GM18499 (cell line): ENCODE data around the gene STRAP.

Experiments used
- ATAC-seq: cut with Tn5 transposase; IDR thresholded peaks from one replicate; pipeline ENCODE4 v1.9.1; 2021; ENCODE audit warnings: moderate number of reproducible peaks; ENCODE audit not compliant: insufficient read depth, unreplicated experiment

Gene STRAP, protein sequence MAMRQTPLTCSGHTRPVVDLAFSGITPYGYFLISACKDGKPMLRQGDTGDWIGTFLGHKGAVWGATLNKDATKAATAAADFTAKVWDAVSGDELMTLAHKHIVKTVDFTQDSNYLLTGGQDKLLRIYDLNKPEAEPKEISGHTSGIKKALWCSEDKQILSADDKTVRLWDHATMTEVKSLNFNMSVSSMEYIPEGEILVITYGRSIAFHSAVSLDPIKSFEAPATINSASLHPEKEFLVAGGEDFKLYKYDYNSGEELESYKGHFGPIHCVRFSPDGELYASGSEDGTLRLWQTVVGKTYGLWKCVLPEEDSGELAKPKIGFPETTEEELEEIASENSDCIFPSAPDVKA

DNA sequence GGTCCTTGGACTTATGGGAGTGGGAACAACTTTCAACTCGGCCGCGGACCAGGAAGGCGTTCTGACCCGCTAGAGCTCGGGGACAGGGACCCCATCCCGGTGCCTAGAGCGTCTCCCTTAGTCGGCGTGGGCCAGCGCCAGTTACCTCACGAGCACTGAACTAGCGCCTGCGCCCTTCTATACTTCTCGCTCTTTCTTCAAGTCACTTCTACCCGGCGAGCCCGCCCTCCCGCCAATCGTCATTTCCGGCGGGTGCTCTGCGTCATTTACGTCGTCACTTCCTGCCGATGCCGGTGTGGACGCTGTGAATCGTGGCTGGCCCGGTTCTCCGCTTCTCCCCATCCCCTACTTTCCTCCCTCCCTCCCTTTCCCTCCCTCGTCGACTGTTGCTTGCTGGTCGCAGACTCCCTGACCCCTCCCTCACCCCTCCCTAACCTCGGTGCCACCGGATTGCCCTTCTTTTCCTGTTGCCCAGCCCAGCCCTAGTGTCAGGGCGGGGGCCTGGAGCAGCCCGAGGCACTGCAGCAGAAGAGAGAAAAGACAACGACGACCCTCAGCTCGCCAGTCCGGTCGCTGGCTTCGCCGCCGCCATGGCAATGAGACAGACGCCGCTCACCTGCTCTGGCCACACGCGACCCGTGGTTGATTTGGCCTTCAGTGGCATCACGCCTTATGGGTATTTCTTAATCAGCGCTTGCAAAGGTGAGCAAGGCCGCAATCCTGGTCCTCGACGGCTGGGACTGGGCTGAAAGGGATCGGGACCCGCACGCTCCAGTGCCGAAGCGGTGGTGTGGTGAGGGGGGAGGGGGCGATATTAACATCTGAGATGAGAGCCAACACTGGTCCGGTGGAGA, at the start of gene STRAP:
Gene STRAP, plus strand, starts transcription at position 270 of the 854 bp plus-strand sequence. Its CDS starts 321 bp downstream, at position 591.
- ATAC-seq: peak; percentile 98

DNA sequence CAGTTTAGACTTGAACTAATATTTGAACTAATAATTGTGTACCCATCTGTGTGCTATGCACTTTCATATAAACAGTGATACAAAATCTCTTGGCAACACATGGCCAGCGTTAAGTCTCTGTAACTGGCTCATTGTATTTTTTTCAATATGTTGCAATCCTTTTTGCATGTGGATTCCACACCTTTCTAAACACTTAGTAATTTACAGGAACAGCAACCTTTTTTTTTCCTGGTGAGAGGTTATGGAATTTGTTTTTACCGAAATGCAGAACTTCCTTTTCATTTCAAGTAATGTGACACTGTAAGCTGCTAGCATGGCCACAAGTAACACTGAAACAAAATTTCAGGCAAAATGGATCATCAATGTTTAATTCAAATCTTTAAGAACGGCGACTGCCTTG, 47.6 kb upstream of the STRAP start:
- ATAC-seq: no peak

DNA sequence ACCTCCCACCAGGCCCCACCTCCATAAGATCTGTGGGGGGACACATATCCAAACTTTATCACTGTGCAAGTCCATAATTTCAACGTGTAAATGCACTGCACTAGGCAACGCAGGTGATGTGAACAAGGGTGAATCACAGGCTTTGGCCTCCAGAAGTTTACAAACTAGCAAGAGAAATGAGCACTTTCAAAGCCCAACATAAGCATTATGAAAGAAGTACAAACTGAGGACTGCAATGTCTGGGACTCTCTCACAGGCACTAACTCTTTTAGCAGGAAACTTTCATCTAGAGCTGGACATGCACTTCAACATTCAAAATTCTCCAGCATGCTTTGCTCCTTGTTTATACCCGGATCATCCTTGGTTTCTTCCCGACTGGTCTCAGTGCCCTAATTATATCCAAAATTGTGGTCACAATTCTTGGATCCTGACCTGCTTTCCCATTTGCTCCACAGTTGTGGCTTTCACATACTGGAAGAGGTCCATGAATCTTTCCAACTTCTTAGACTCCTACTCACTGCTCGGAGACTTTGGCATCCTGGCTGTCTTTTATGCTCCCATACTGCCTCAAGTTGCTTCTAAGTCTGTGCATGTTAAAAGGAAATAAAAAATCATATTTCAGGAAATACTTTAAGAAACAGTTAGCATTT, 44.9 kb upstream of the STRAP start:
- ATAC-seq: no peak

DNA sequence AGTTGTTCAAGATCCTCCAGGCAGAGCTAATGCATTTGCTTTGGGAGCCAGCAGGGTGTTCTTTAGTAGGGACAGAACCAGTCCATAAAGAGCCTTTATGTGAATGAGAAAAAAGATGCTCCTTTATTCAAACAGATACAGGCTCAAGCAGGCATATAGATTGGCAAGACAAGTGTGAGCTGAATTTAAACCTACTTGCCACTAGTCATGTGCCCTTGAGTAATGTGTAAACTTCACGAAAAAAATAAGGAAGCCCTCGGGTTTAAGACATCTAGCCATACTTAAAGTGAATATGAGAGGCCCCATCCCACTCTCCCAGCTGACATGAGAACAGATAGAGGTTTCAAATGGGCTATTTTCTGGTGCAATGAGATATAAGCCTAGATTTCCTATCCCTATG, 43.1 kb upstream of the STRAP start:
- no peak for ATAC-seq

DNA sequence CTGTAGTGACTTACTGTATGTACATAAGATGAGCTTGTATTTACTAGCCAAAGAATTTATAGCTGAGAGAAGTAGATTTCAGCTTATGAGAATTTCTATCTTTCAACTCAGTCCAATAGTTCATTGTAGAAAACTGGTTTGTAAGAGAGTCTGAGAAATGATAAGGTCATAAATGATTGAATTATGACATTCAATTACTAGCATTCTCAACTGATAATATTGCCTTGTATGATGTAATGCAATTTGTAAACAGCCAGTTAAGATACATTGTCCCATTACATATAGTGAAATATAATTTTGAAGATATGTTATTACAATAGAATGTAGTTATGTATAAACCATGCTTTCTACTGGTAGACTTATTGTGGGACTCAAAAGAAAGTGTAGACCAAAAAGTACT, 42.5 kb upstream of the STRAP start:
- no peak for ATAC-seq

DNA sequence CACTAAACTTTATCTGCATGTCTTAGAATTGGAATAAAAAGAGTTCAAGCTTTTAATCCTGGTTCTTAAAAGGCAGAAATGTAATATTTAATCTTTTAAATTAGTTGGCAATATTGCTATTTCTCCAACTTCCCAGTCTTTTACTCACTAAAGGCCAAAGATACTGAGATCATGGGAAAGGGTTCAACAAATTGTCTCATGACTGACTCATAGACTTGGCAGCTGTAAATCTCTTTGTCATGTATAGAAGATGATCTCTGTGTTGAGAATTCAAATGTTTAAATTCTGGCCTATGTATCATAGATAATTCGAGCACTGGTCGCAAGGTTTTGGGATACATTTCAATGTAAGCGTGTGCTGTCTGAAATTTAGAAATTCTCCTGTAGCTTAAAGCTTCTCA, 40.1 kb upstream of the STRAP start:
- no peak for ATAC-seq

DNA sequence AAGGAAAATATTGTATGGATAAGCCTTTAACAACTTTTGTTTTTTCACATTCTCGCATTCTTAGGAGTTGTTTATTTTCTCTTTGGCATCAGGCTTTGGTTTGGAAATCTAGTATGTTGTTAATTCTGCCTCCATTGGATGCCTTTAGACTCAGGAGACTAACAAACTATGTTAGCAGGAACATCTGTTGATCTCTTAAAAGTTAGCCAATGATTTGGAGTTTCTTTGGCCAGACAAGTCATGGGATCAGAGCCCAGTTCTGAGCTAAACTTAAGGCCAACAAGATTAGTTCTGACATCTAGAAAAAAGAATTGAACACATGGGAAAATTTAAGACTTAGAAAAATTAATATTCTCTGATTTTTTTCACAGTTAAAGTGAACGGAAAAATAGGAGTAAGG, 35.3 kb upstream of the STRAP start:
- ATAC-seq: no peak

DNA sequence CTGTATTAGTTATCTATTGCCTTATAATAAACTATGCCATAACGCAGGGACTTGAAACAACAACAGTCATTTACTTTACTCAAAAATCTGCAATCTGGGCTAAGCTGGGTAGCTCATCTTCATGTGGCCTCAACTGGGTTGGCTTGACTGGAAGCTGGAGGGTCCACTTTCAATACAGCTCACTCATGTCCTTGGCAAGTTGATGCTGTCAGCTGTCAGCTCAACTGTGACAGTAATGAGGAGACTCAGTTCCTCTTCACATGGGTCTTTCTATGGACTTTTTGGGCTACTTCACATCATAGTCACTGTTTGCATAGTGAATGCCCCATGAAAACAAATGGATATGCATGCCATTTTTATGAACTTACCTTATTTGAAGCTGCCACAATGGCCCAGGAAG, 33.6 kb upstream of the STRAP start:
- no peak for ATAC-seq

DNA sequence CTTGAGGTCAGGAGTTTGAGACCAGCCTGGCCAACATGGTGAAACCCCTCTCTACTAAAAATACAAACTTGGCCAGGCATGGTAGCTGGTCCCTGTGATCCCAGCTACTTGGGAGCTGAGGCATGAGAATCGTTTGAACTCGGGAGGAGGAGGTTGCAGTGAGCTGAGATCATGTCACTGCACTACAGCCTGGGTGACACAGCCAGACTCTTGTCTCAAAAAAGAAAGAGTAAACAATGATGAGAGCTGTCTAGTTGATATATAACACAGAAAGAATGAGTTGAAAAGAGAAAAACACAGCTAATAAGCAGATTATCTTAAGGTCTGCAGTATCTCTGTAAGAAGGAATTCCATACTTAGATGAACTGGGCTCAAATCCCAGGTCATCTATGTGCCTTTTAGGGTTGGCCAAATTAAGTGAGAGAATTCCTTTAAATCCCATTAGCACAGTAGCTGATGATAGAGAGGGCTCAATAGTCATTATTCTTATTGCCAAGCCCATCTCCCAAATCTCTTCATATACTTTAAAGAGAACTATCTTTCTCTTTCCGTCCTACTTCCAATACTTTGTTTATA, 31.1 kb upstream of the STRAP start:
- ATAC-seq: no peak

DNA sequence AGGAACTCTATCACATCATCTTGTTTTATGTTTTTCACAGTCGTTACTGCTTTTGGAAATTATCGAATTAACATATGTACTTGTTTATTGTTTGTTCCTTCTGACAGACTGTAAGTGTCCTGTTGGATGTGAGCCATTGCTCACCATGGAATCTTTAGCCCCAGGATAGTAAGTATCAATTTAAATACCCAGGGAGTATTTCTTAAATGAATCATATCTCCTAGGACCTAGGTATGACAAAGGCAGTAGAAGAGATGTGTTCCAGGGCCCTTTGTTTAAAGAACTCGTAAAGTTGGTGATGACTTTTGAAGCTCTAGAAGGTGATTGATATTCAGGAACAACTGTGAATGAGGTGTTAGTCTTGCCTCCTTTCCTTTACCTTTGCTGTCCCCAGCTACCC, 30.3 kb upstream of the STRAP start:
- ATAC-seq: no peak

DNA sequence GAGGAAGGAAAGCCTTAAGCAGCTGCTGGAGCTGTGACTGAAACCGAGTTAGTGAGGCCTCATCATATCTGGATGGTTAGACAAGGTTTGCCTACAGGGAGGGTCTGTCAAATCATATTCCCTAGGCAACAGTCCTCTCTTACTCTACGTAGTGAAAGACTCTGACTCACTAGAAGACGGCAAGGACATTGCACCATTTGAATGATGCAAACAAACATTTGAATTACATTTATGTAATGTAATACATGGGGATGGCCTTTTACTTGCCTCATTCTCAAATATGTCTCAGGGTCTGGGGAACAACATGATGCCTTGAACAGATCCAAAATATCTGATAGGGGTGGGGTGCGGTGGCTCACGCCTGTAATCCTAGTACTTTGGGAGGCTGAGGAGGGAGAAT, 29.8 kb upstream of the STRAP start:
- no peak for ATAC-seq

DNA sequence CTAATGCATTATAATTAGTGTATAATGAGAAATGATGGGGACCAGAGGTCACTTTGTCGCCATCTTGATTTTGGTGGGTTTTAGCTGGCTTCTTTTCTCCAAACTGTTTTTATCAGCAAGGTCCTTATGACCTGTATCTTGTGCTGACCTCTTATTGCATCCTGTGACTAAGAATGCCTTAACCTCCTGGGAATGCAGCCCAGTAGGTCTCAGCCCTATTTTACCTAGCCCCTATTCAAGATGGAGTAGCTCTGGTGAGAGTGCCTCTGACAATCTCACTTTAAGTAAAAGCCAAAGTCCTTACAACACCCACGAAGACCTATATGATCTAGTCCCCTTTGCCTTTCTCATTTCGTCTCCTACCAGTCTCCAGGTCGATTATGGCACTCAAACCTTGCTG, 28.3 kb upstream of the STRAP start:
- no peak for ATAC-seq

DNA sequence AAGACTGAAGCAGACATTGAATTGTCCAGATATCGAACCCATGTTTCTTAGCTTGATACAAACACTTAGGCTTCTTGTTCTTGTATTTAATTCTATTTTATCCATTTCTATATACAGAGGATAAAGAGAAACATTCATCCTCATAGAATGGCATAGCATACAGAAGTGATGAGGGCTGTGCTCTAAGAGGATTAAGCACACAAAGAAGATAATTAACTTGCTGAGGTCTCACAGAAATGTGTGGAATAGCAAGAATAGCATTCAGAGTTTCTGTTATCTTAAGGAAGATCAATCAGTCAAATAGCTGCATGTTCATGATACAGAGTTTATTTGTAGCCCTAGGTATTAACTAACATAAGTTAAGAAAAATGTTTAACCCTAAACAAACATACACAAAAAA, 27.3 kb upstream of the STRAP start:
- no peak for ATAC-seq

DNA sequence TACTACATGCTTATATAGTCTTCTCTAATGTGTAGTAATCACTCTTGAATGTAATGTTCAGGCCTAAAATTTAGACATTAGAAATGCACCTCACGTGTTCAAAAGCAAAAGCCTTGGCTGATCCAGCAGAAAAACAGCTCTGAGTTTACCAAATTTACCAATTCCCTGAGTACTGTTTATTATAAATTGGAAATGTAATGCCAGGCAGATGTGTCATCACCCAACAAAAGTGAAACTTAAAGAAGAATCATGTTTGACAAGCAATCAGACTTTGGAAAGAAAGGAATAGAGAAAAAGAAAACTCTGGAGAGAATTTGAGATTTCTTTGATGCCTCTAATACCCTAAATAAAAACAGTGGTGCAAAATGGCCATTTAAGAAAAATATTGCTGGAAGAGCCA, 26.5 kb upstream of the STRAP start:
- ATAC-seq: no peak

DNA sequence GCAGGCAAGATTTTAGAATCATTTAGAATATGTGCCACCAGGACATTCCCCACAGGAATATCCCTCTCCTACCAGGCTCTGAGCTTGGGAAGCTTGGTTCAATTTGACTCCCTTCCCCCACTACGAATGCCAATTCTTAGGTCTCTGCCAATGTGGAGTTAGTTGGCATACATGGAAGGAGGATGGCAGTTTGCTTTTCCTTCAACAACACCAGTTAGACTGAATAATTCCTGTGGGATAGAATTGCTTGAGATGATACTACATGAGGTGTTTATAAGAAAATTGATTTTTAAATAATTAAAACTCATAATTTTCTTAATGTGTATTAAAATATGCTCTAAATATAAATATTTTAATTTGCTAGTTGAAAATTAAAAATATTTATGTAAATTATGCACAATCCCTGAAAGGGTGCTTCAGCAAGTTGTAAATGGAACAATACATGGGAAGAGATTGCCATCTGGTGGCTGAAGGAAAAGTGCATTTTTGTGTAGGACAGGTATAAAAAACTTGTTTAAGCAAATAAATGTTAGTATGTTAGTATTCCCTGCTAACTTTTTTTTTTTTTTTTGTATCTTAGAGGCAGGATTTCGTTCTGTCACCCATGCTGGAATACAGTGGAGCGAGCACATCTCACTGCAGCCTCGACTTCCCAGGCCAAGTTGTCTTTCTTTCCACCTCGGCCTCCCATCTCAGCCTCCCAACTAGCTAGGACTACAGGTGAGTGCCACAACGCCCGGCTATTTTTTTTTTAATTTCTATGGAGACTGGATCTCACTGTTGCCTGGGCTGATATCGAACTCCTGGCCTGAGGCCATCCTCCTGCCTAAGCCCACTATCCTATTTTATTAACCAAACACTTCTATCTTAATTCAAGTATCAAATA, 25.8 kb upstream of the STRAP start:
- no peak for ATAC-seq

DNA sequence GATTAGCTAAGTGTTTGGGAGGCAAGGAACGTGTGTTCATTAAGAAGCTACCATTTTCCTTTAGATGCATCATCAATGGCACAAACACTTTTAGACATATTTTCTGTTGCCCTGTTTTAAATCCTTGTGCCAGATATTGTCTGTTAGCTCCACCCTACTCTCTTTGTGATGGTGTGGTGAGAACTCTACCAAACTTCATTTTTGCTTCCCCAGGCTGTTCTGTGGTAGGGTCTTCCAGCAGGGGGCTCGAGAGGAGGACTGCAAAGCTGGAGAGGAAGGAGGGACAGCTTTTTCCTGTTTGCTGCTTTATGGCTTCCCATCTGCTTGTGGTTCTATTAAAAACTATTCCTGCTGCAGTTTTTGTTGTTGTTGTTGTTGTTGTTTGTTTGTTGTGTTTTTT, 23.8 kb upstream of the STRAP start:
- no peak for ATAC-seq

DNA sequence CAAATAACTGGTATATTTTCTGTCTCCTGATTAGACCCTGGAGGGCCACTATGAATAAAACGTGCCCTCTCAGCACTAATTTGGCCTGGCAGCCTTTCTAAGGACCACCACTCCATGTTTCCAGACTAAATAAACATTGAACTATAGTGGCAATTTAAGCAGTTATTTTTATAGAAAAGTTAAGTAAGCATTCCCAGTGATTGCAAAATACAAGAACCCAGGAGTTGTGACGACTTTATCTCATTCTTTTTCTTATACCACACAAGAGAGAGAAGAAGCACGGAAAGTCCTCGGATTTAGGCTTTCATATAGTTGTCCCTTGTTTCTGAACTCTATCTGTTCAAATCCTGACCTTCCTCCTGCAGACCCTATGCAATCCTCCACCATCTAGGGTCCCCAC, 23.1 kb upstream of the STRAP start:
- no peak for ATAC-seq

DNA sequence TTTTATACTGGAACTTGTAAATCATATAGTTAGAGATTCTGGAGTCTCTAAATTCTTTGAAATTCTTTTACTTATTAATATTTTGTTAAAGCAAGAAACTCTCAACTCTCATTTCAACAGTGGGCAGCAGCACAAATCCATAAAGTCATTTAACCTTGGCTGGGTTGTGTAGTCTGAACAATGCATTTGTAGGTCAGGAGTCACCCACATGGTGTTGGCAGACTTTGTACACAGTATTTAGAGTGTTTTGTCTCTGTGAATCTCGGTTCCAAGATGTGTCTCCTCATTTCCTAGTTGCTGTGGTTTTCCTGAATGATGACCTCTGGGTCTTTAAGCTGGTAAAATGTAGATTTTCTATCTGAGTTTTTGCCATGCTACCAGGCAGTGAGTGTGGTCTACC, 20.8 kb upstream of the STRAP start:
- ATAC-seq: no peak

DNA sequence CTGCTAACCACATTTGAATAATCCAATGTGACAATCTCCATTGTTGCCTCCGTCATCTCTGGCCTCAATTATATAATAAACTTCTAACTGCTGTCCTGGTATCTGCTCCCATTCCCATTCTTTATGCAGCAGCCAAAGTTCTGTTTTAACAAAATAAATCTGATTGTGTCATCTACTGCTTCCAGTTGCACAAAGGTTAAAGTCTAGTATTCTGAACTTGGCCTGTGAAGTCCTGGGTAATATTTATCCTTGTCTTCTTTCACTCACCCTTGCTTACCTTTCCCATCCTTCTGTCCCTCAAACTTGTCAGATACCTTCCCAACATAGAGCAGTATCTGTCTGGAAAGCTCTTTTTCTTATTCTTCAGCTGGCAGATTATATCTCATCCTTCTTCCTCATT, 19.3 kb upstream of the STRAP start:
- ATAC-seq: no peak

DNA sequence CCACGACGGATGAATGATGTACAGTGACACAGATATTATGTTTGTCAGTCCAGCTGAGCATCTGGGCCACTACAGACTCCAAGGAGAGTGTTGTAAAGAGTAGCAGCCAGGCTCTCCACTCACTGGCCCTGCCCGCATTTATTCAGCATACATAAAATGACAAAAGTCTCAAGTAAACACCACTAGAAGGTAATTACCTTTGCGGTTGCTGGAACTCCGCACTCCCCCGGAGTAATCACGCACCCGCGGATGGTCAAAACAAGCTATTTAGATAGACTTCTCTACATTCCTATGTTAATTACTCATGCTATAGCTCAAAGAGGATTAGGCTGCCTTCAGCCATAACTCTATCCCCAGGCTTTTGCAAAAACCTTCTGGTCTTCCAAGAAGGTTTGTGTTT, 18.8 kb upstream of the STRAP start:
- ATAC-seq: no peak
